Stimulated activated CD8-positive, alpha-beta memory T cell treated with anti-CD3 and anti-CD28 coated beads, Interleukin-2, amount 100 ng/mL, for 1 hour (primary cell): ENCODE results near the gene PDLIM5.
A peak's percentile ranks its signal among the peaks of the same experiment; 100 is the strongest.
"Not testable (repeated sequence)": the region's sequence is repeated elsewhere in the genome, so short reads cannot be mapped to it uniquely, and the experiment has no call there.

Experiments
- DNase-seq, 2 donors: peaks; one replicate each; pipeline ENCODE4 v3.0.0-alpha.2; 2020; ENCODE audit warnings: low read depth in 2 of 2

Gene PDLIM5

GRCh38 chr4:94451695-94452475 is at the start of gene PDLIM5:
TSS of gene PDLIM5 (plus strand) at chr4:94451942. CDS start at chr4:94455289, 3,347 bp downstream.
- DNase-seq, result peak; percentile 77 to 78

- not testable (repeated sequence) for DNase-seq
Measured at GRCh38 chr4:94402439-94402838, 49.3 kb upstream of the PDLIM5 start.

GRCh38 chr4:94403751-94404150 is 48.0 kb upstream of the PDLIM5 start:
- no peak for DNase-seq

- peak; percentile 6 to 39 for DNase-seq
Measured at GRCh38 chr4:94406668-94407437, 44.9 kb upstream of the PDLIM5 start.

- DNase-seq, result no peak
Measured at GRCh38 chr4:94407846-94408245, 43.9 kb upstream of the PDLIM5 start.

GRCh38 chr4:94408549-94409374 is 43.0 kb upstream of the PDLIM5 start:
- no peak for DNase-seq

- DNase-seq, result no peak
Measured at GRCh38 chr4:94409375-94409679, 42.4 kb upstream of the PDLIM5 start.

GRCh38 chr4:94409962-94410361 is 41.8 kb upstream of the PDLIM5 start:
- no peak for DNase-seq

GRCh38 chr4:94410678-94411206 is 41.0 kb upstream of the PDLIM5 start:
- no peak for DNase-seq

- no peak for DNase-seq
Measured at GRCh38 chr4:94411296-94411695, 40.4 kb upstream of the PDLIM5 start.

- DNase-seq, result no peak
Measured at GRCh38 chr4:94412019-94412657, 39.6 kb upstream of the PDLIM5 start.

GRCh38 chr4:94412658-94413038 is 39.1 kb upstream of the PDLIM5 start:
- no peak for DNase-seq

GRCh38 chr4:94413085-94413840 is 38.5 kb upstream of the PDLIM5 start:
- DNase-seq, result no peak

GRCh38 chr4:94414907-94415306 is 36.8 kb upstream of the PDLIM5 start:
- no peak for DNase-seq

GRCh38 chr4:94415448-94415847 is 36.3 kb upstream of the PDLIM5 start:
- DNase-seq, result no peak

GRCh38 chr4:94416335-94416734 is 35.4 kb upstream of the PDLIM5 start:
- no peak for DNase-seq

GRCh38 chr4:94416981-94417380 is 34.8 kb upstream of the PDLIM5 start:
- no peak for DNase-seq

GRCh38 chr4:94419549-94419948 is 32.2 kb upstream of the PDLIM5 start:
- DNase-seq, result no peak

GRCh38 chr4:94419956-94420355 is 31.8 kb upstream of the PDLIM5 start:
- no peak for DNase-seq

- DNase-seq, result no peak
Measured at GRCh38 chr4:94420356-94420755, 31.4 kb upstream of the PDLIM5 start.

GRCh38 chr4:94426783-94427182 is 25.0 kb upstream of the PDLIM5 start:
- no peak for DNase-seq
